NCI-H146 treated with DMSO at 0.1 percent for 48 hours (cell line): ENCODE results near the gene NPR3.

ENCODE experiments used
- DNase-seq: peaks from one replicate; lab custom pipeline; 2025; ENCODE audit not compliant: unreplicated experiment; lab: John Stamatoyannopoulos, UW

NPR3 gene

GRCh38 chr5:32805971-32806638 lies 95.0 kb downstream of the NPR3 start:
- no peak for DNase-seq

- DNase-seq = no peak
These were observed 97.7 kb downstream of the NPR3 start for GRCh38 chr5:32808783-32809182.

- DNase-seq = no peak
These were observed 99.7 kb downstream of the NPR3 start for GRCh38 chr5:32810804-32811203.

- no peak for DNase-seq
These were observed 101.3 kb downstream of the NPR3 start for GRCh38 chr5:32812399-32812798.

GRCh38 chr5:32814141-32814540 lies 103.0 kb downstream of the NPR3 start:
- no peak for DNase-seq

- no peak for DNase-seq
These were observed 103.5 kb downstream of the NPR3 start for GRCh38 chr5:32814620-32815019.

- no peak for DNase-seq
These were observed 116.9 kb downstream of the NPR3 start for GRCh38 chr5:32827981-32828380.

- no peak for DNase-seq
These were observed 117.4 kb downstream of the NPR3 start for GRCh38 chr5:32828492-32828891.

GRCh38 chr5:32831624-32832023 lies 120.5 kb downstream of the NPR3 start:
- no peak for DNase-seq

- no peak for DNase-seq
These were observed 122.0 kb downstream of the NPR3 start for GRCh38 chr5:32833127-32833526.

- DNase-seq = no peak
These were observed 122.5 kb downstream of the NPR3 start for GRCh38 chr5:32833663-32834062.

- DNase-seq = no peak
These were observed 123.1 kb downstream of the NPR3 start for GRCh38 chr5:32834251-32834650.

- no peak for DNase-seq
These were observed 125.1 kb downstream of the NPR3 start for GRCh38 chr5:32836176-32836575.

- no peak for DNase-seq
These were observed 126.1 kb downstream of the NPR3 start for GRCh38 chr5:32837211-32837610.

- DNase-seq = no peak
These were observed 128.0 kb downstream of the NPR3 start for GRCh38 chr5:32839106-32839505.

- no peak for DNase-seq
These were observed 129.5 kb downstream of the NPR3 start for GRCh38 chr5:32840606-32841005.
